ENCODE results near the gene TENM3.

The TENM3 gene

DNA sequence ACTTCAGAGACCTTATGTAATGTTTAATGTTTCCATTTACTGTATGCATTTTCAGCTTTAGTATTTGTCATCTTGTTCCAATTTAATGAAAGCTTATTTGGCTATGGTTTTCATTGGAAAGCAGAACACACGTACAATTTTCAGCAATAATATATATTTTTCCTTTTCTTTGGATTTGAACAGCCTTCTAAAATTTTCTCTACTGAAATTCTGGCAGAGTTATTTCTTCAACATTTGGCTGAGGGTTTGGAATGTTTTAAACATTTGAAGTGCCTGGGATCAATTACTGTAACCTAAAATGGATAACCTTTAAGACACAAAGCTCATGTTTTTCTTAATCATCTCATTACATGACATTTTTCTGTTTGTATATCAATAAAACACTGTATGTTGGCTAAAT is 156.9 kb downstream of the TENM3 start:
- ATAC-seq (ENCODE audit: low read depth) (no peak), DNase-seq (ENCODE audit: low spot score) (no peak)
- no peak overlapping the region for H3K27ac ChIP-seq (ENCODE audit: poor library complexity, severe bottlenecking)
- H3K4me3 ChIP-seq (ENCODE audit: severe bottlenecking): no peak overlapping the region
- no peaks in the 10 kb centered on the region for H3K4me1 ChIP-seq (ENCODE audit: insufficient read depth, poor library complexity, severe bottlenecking)
- H3K36me3 ChIP-seq (ENCODE audit: low read depth): no peaks in the 10 kb centered on the region
- no peak for TF ChIP-seq CTCF (IDR thresholded peaks at IDR 0.05; ENCODE audit: poor library complexity, severe bottlenecking)
- no peaks in the 10 kb centered on the region for H3K27me3 ChIP-seq (ENCODE audit: insufficient read depth, poor library complexity, severe bottlenecking)
- no peaks in the 10 kb centered on the region for H3K9me3 ChIP-seq (ENCODE audit: severe bottlenecking)

DNA sequence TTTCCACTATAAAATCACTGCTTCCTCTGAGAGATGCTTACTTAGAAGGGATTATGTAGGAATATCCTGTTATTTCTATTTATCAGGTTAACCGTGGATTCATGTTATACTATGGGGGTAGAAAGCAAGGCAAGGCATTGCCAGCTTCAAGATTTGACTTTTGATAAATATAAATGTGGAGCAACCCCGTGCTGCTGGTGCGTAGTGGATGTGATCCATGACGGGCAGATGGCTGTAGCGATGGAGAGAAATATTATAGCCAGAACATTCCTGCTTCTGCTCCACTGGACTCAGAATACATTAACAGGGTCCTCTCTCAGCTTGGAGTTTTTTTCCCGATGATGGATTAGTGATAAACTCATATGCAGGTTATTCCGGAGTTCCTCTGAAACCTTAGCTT is 157.6 kb downstream of the TENM3 start:
- Histone ChIP-seq H3K4me1 (ENCODE audit: insufficient read depth, poor library complexity, severe bottlenecking) (no peaks in the 10 kb centered on the region), H3K27me3 (ENCODE audit: insufficient read depth, poor library complexity, severe bottlenecking) (no peaks in the 10 kb centered on the region), H3K27ac (ENCODE audit: poor library complexity, severe bottlenecking) (no peak overlapping the region), H3K36me3 (ENCODE audit: low read depth) (no peaks in the 10 kb centered on the region), H3K9me3 (ENCODE audit: severe bottlenecking) (no peaks in the 10 kb centered on the region), H3K4me3 (ENCODE audit: severe bottlenecking) (no peak overlapping the region)
- ATAC-seq (ENCODE audit: low read depth) (no peak), DNase-seq (ENCODE audit: low spot score) (no peak)
- no peak for TF ChIP-seq CTCF (IDR thresholded peaks at IDR 0.05; ENCODE audit: poor library complexity, severe bottlenecking)

DNA sequence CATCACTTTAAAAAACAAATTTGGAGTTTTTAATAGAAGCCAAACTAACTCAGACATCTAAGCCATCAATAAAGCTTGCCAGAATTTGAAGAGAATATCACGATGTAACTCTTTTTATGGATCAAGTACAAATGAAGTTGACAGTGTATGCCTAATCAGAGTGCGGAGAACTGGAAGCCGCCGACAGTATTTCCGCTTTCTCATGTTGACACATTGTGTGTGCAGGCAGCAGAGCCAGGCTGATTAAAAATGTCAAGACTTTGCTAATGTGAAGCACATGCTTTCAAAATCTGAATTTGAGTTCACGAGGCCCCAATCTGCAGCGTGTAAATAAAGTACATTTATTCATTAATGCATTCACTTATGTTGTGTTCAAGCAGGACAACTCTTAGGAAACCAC is 161.2 kb downstream of the TENM3 start:
- DNase-seq (ENCODE audit: low spot score) (no peak), ATAC-seq (ENCODE audit: low read depth) (no peak)
- Histone ChIP-seq H3K27ac (ENCODE audit: poor library complexity, severe bottlenecking) (no peak overlapping the region), H3K27me3 (ENCODE audit: insufficient read depth, poor library complexity, severe bottlenecking) (no peaks in the 10 kb centered on the region), H3K4me3 (ENCODE audit: severe bottlenecking) (no peak overlapping the region), H3K9me3 (ENCODE audit: severe bottlenecking) (no peaks in the 10 kb centered on the region), H3K4me1 (ENCODE audit: insufficient read depth, poor library complexity, severe bottlenecking) (no peaks in the 10 kb centered on the region), H3K36me3 (ENCODE audit: low read depth) (no peaks in the 10 kb centered on the region)
- TF ChIP-seq CTCF (IDR thresholded peaks at IDR 0.05; ENCODE audit: poor library complexity, severe bottlenecking): no peak

DNA sequence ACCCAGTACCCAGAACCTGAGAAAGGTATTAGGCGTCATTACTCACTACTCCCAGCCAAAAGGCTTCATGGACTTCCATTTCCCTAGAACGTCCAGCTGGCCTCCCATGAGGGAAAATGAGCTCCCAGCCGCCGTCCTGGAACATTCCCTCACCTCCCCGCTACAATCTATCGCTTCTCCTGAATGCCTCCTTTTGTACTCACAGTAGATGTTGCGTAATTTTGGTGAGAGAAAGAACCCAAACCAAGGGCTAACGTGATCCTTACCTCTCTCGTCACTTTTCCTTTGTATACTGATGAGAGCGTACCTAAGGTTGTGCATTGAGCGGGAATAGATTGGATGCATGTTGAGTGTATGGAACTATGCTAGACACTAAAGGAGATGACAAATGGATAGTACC is 161.9 kb downstream of the TENM3 start:
- ATAC-seq (ENCODE audit: low read depth) (no peak), DNase-seq (ENCODE audit: low spot score) (no peak)
- TF ChIP-seq CTCF (IDR thresholded peaks at IDR 0.05; ENCODE audit: poor library complexity, severe bottlenecking): no peak
- no peaks in the 10 kb centered on the region for H3K4me1 ChIP-seq (ENCODE audit: insufficient read depth, poor library complexity, severe bottlenecking)
- no peaks in the 10 kb centered on the region for H3K36me3 ChIP-seq (ENCODE audit: low read depth)
- H3K27me3 ChIP-seq (ENCODE audit: insufficient read depth, poor library complexity, severe bottlenecking): no peaks in the 10 kb centered on the region
- no peaks in the 10 kb centered on the region for H3K9me3 ChIP-seq (ENCODE audit: severe bottlenecking)
- H3K4me3 ChIP-seq (ENCODE audit: severe bottlenecking): no peak overlapping the region
- no peak overlapping the region for H3K27ac ChIP-seq (ENCODE audit: poor library complexity, severe bottlenecking)

- DNase-seq (ENCODE audit: low spot score) (no peak), ATAC-seq (ENCODE audit: low read depth) (no peak)
- Histone ChIP-seq H3K27ac (ENCODE audit: poor library complexity, severe bottlenecking) (no peak overlapping the region), H3K4me1 (ENCODE audit: insufficient read depth, poor library complexity, severe bottlenecking) (no peaks in the 10 kb centered on the region), H3K9me3 (ENCODE audit: severe bottlenecking) (no peaks in the 10 kb centered on the region), H3K27me3 (ENCODE audit: insufficient read depth, poor library complexity, severe bottlenecking) (no peaks in the 10 kb centered on the region), H3K36me3 (ENCODE audit: low read depth) (no peaks in the 10 kb centered on the region), H3K4me3 (ENCODE audit: severe bottlenecking) (no peak overlapping the region)
- TF ChIP-seq CTCF (IDR thresholded peaks at IDR 0.05; ENCODE audit: poor library complexity, severe bottlenecking): no peak
Measured at GRCh38 chr4:182409271-182409670, 166.1 kb downstream of the TENM3 start.

Measured in RWPE2 (cell line).